ENCODE results near the gene GOLPH3.

Gene GOLPH3

DNA sequence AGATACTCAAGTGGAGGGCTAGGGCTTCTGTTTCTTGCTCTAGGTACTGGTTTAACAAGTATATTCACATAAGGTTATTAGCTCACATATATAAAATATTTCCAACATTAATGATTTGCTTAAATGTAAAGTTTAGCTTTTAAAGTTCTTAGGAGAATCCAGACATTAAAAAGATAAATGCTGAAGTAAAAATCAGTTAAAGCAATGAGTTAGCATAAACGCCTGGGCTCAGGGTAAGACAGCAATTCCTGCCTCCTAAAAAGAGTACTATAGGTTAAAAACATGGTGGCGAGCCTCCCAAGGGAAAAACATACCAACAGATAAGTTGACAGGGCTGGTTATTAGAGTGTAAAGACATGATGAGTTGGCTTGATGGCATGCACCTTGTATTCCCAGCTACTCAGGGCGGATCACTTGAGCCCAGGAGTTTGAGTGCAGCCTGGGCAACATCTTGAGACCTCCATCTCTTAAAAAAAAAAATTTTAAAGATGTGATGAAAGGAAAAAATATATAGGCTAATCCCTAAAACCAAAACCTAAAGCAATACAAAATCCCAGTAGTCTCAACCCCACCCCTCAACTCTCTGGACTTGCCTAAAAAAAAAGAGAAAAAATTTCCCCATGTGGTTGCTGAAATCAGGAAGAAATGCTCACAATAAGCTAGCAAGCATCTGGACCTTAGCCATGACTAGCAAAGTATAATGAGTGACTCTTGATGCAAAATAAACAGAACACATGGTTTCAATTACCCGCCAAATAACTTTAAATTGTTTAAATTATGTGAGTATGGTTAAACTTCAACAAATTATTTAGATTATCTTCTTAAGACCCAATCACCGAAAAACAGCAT, 3.6 kb downstream of the GOLPH3 start:
- no peak for DNase-seq (ENCODE audit: low spot score)

DNA sequence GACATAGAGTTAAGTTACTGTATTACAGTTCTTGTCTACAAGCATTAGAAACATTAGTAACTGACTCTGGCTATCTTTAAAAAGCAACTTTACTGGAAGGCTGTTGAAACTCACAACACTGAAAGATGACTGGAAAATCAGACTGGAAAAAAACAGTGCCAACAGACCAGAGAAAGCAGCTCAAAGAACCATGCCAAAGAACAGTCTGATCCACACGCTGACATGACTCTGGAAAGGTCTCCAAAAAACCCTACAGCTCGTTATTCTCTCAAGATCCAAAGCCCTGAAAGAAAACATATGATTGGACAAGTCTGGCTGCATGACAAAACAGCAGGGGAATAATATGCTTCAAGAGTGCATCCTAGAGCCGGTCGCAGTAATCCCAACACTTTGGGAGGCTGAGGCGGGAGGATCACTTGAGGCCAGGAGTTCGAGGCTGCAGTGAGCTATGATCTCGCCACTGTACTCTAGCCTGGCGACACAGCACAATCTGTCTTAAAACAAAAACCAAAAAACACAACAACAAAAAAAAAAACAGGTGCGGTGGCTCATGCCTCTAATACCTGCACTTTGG, 5.6 kb downstream of the GOLPH3 start:
- no peak for DNase-seq (ENCODE audit: low spot score)

DNA sequence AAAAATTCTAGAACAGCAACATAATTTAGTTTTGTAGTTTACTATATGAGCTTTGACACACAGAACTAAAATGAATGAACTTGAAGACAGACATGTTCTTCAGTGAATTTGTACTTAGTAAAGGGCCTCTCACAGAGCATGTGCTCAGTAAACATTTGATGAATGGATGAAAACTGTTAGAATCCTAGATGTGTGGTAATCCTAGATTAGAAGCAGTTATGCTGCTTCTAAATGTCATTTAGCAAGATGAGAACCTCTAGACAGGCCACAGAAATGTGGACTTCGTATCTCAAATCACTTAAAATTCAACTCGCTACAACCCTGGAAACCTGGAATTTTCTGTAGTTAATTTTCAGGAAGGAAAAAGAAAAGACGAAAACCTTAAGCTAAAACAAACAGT, 8.5 kb downstream of the GOLPH3 start:
- no peak for DNase-seq (ENCODE audit: low spot score)

DNA sequence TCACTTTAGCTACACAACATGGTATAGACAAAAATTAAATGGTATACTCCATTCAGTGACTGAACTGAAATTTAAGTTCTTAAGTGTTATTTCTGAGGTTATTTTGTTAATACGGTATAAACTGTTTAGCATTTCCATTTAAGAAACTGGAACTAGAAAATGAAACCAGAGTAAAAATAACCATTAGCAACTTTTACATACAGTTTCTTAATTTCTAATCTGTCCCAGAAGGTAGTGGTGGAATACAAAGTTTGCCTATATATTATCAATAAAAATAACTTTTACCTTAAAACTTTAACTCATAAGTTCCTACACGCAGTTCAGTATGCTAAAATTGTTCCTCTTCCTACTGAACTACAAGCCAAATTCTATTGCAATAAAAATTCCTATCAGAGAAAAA, 10.3 kb downstream of the GOLPH3 start:
- DNase-seq (ENCODE audit: low spot score), result no peak

DNA sequence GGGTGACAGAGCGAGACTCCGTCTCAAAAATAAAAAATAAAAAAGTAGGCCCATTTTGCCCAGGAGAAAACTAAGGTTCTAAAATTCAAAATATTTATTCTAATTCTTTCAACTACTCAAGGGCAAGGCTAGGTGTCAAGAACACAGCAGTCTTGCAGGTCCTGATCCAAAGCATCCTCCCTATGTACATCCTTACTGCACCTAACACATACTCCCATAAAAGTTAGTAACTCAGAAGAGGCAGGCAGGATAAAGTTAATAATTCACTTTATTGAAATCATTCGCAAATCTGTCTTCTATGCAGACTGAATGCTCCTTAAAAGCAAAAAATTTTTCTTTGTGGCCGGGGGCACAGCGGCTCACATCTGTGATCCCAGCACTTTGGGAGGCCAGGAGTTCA, 11.1 kb downstream of the GOLPH3 start:
- no peak for DNase-seq (ENCODE audit: low spot score)

DNA sequence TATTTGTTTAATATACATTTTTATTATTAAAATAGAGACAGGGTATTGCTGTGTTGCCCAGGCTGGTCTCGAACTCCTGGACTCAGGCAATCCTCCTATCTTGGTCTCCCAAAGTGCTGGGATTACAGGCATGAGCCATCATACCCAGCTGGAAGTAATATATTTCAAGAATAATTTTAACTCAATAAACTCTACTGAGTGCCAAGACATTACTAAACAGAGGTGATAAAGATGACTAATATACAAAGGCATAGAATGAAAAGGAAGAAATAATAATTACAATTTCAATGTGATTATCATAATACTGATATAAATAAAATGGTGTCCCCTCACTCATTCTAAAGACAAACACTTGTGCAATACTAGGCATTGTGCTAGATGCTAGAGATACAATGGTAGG, 13.9 kb downstream of the GOLPH3 start:
- no peak for DNase-seq (ENCODE audit: low spot score)

DNA sequence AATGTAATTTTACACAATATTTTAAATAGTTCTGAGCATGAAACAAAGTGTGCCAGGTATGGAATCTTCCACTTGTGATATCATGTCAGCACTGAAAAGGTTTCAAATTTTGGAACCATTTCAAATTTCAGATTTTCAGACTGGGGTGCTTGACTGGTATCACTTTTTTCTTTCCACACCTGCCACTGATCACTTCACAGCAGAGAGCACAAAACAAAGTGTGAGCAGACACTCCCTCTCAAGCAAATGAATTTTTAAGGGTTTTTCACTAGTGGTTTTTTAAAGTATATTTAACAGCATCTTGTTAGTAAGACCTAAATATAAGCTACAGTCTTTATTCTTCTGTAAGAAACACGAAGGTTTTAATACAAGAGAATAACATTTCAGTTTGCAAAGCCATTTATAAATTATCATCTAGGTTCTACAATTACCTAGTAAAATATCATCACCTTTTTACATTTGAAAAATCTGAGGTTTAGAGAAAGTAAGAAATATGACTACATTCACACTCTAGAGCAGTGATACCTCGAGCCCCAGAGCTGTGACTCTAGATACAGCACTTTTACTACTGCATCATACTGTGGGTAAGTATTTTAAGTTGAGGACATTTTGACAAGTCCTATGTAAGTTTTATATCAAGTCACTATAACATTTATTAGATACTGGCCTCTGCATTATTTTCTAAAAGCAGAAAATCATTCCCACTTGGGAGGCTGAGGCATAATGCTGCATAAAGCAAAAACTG, 14.6 kb downstream of the GOLPH3 start:
- DNase-seq (ENCODE audit: low spot score), result no peak

DNA sequence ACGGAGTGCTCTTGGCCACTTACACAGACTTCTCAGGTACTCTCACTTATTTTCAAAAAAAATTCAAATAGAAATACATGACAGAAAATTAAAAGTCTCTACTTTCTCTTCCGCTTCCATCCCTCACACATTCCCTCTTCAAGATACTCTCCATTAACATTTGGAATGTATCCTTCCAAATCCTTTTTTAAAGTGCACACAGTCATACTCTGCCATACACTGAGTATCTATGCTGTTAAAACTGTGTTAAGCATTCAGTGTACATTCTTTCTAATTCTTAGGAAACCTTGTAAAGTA, 15.5 kb downstream of the GOLPH3 start:
- DNase-seq (ENCODE audit: low spot score), result no peak

DNA sequence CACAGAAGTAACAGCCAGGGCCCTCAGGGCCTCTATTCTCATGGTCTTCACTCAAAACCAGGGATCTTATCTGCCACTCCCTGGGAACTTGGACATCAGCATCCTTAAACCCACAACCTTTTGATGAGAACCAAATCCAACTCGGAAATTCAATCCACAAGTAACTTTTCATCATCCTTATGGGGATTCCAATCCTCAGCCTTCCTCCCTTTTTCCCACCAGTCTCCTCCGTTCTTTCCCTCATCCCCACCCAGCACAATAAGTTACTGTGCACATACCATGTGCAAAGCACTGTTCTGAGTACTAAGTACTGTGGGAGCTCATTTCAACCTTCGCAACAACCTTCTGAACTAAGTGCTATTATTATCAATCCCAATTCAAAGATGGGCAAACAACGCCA, 17.0 kb downstream of the GOLPH3 start:
- DNase-seq (ENCODE audit: low spot score), result no peak

DNA sequence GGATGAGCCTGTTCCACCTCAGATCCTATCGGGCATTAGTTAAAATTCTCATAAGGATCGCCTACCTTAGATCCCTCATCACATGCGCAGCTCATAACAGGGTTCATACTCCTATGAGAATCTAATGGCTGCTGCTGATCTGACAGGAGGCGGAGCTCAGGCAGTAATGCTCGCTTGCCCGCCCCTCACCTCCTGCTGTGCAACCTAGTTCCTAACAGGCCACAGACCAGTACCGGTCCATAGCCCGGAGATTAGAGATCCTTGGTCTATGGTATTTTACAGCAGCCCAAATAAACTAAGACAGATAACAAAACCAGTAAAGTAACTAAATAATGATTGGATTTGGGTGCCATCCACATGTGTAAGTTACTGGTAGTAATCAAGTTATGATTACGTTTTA, 17.5 kb downstream of the GOLPH3 start:
- DNase-seq (ENCODE audit: low spot score), result no peak

DNA sequence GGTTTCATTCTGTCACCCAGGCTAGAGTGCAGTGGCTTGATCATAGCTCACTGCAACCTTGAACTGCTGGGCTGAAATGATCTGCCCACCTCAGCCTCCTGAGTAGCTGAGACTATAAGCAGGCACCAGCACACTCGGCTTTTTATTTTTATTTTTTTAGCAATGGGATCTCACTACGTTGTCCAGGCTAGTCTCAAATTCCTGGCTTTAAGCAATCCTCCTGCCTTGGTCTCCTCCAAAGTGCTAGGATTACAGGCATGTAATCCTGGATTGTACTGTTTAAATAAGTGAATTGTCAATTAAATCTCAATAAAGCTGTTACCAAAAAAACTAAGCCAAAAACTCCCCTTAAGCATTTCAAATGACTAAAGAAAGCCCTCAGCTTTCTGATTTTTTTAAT, 18.9 kb downstream of the GOLPH3 start:
- DNase-seq (ENCODE audit: low spot score), result no peak

DNA sequence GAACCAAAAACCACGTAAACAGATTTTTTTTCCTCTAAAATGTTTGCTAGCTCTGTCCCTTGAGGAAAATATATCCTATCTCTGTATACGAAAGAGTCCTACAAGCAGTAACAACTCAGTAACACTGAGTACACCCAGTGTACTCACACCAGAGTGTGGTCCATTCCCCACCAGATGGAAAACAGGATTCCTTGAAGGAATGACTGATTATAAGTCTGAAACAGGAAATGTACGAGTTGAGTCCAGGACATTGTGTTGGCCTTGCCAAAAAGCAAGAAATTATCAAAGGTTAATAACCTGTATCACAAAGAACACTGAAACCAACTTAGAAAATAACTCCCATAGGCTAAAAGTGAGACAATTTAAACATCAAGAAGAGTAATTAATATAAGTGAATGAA, 20.4 kb downstream of the GOLPH3 start:
- DNase-seq (ENCODE audit: low spot score), result no peak

DNA sequence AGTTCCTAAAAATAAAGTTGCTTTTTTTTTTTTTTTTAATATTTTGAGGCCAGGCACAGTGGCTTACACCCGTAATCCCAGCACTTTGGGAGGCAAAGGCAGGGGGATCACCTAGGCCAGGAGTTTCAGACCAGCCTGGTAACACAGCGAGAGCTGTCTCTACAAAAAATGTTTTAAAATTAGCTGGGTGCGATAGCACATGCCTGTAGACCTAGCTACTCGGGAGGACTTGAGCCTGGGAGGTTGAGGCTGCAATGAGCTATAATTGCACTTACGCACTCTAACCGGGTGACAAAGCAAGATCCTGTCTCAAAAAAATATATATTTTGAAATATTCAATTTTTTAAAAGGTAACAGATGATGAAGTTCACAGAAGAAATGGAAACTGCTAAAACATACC, 22.9 kb downstream of the GOLPH3 start:
- DNase-seq (ENCODE audit: low spot score), result no peak

DNA sequence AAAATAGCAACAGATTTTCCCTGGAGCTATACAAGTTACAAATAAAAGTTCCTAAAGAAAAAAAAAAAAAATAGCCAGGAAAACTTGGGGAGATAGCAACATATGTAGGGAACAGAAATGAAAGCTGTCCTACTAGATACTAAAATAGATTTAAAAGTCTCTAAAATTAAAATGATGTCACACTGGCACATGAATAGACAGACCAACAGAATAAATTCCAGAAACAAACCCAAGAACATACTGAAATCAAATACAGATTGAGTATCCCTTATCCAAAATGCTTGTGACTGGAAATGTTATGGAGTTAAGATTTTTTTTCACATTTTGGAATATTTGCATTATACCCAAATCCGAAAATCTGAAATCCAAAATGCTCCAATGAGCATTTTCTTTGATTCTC, 23.8 kb downstream of the GOLPH3 start:
- DNase-seq (ENCODE audit: low spot score), result no peak

DNA sequence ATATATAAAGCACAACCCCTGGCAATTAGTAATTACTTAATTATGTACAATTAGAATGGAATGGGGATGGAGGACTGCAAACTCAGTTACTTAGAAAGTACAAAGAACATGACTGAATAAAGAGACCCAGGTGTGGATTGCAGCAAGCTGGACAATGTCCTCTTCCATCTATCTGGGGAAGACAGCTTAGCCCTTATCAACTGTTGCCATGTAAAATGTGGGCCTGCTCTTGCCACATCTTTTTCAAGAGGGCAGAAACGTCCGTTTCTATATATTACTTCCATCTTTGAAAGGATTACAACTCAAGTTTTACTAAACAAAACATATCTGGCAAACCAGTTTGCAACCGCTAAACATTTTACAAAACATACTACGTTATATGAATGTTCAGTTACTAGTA, 26.2 kb downstream of the GOLPH3 start:
- no peak for DNase-seq (ENCODE audit: low spot score)

DNA sequence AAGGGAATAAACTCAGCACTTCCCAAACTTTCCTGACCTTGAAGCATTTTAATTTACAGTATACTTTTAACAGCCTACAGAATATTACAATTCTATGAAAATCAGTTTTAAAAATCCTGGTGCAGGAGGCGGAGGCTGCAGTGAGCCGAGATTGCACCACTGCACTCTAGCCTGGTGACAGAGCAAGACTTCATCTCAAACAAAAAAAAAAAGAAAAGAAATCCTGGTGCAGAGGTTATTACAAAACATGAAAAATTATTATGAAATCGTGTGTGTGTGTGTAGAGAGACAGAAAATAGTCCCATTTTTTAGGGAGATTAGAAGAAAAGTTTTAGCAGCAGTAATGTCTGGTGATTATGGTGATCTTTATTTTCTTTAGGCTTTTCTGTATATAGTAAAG, 26.9 kb downstream of the GOLPH3 start:
- no peak for DNase-seq (ENCODE audit: low spot score)

DNA sequence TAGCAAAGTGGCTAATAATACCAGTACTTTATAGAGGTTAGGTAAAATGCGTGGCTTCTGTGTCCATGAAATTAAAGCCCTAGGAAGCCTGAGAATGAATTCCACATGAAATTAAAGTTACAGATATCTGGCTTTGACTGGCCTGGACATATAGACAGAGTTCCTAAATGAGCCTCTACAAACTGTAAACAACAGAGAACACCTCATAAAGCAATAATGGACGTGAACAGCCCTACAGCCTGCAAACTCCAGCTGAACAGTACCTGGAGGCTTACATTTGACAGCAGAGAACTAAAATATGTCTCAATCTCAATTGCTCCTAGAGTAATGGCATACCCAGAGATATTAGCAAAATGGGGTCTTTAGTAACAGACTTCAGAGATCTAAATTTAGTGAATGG, 28.7 kb downstream of the GOLPH3 start:
- DNase-seq (ENCODE audit: low spot score), result no peak

DNA sequence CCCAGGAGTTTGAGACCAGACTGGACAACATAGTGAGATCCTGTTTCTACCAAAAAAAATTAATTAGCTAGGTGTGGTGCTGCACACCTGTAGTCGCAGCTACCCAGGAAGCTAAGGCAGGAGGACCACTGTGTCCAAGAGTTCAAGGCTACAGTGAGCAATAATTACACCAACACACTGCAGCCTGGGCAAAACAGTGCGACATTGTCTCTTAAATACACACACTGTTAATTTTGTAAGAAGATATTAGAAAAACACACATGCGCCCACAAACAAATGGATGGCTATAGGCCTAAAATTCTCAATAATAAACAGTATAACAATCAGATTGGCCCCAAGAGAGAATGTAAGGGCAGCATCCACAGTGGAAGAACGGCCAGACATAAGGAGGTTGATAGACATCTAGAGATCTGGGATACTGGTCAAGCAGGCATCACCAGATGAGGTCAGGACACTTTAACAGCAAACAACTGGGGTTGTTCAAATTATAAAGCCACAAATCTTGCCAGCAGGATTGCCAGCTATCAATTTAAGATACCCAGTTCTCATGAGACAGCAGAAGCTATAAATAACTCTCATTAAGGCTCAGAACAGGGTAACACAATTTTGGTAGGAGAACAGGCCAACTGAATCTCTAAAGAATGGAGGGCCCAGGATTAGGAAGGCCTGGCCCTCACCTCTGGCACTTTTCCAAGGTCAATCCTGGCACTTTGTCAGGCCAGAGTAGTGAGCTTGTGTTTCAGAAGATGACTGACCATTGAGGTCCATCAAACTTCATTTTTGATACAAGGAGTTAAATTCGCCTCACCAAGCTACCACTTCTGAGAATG, 29.5 kb downstream of the GOLPH3 start:
- no peak for DNase-seq (ENCODE audit: low spot score)

DNA sequence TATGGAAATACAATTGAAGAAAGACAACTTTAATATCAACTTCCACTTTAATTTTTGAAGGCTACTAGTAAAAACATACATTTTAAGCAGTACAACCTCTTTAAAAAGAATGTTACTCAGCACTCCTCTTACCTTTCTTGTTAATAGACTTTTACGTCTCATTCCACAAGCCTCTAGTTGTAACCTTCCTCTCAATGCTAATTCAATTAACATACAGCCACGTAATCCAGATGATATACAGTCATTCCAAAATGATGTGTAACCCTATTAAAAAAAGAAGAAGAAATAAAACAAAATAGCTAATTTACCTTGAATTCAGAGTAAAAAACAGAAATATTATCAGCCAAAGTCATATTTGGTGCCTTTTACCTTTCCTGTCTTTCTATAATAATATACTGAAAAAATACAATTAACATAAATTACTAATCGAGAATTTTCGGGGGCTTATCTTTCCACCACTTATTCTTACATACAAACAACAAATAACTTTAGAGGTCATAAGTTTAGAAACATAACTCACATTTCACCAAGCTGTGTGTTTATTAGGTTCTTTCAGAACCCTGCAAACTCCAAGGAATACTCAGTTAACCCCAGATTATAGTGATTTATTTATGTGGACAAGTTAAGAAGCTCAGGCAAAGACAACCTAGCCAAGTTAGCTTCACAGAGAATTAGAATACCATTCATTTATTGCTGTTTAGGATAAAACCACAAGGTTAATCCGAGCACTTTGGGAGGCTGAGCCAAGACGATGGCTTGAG, 30.3 kb downstream of the GOLPH3 start:
- DNase-seq (ENCODE audit: low spot score), result no peak

DNA sequence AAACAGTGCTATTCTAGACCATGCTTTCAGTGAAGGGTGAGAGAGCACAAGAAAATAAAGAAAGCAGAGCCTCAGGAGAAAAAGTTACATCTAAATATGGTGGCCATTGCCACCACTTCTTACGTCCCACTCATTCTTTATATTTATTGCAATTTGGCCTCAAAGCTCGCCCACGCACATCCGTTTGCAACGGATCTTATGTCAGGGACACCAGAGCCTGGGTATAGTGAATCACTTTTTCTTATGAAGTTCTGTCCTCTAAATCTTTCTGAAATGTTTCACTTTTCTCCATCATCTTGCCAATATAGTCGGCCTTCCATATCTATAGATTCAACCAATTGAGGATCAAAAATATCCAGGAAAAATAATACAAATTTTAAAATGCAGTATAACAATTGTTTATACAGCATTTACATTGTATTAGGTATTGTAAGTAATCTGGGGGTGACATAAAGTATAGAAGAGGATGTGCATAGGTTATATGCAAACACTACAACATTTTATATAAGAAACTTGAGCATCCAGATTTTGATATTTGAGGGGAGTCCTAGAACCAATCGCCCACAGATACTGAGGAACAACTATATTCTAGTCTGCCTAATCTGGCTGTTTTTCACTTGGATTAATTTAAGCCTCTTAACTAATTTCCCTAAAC, 35.2 kb downstream of the GOLPH3 start:
- peak; percentile 30 for DNase-seq (ENCODE audit: low spot score)

DNA sequence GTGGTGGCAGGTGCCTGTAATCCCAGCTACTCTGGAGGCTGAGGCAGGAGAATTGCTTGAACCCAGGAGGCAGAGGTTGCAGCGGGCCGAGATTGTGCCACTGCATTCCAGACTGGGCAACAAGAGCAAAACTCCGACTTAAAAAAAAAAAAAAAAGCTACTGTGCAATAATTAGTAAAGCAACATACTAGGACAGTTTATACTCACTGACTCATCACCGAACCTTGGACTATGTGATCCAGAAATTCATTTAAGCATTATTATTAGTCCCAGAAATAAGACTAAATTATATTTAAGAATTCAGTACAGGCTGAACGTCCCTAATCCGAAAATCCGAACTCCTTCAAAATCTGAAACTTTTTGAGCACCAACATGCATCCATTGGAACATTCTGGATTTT, 37.8 kb downstream of the GOLPH3 start:
- no peak for DNase-seq (ENCODE audit: low spot score)

Data from CD4-positive, alpha-beta T cell treated with Interleukin-2 at 100 ng/mL for 4 hours (primary cell).